Stomach (tissue), 9 donors: ENCODE measurements around the gene SNX18. TPM values are rescaled to one million over a fixed set of nuclear protein-coding genes. Genes with fewer than 3 reads are reported as not detected.
A peak's percentile ranks its signal among the peaks of the same experiment; 100 is the strongest.

Experiments used
- DNase-seq, 2 donors: peaks; one replicate each; pipeline versions ENCODE4 v3.0.0 to v3.0.0-alpha.2; 2013 to 2019
- H3K27ac ChIP-seq, 5 donors: fragments of 200-600 bp in 4 of 5; sonication (generic) in 4 of 5; one replicate each; pipeline ENCODE4 v1.5.1; 2013 to 2019; ENCODE audit warnings: mild to moderate bottlenecking in 1 of 5, moderate library complexity in 1 of 5
- H3K27me3 ChIP-seq, 3 donors: fragments of 200-600 bp; sonication (generic); one replicate each; pipeline ENCODE4 v1.5.1; 2017 to 2019; ENCODE audit warnings: mixed run types in 1 of 3
- H3K36me3 ChIP-seq, 4 donors: fragments of 200-600 bp; sonication (generic); 1 replicate in 3 of 4; 2 replicates in 1 of 4; pipeline ENCODE4 v1.5.1; 2016 to 2019
- H3K4me1 ChIP-seq, 4 donors: fragments of 200-600 bp; sonication (generic); one replicate each; pipeline ENCODE4 v1.5.1; 2016 to 2019
- H3K4me3 ChIP-seq, 4 donors: fragments of 200-600 bp; sonication (generic) in 3 of 4; one replicate each; pipeline ENCODE4 v1.5.1; 2016 to 2019; ENCODE audit warnings: mild to moderate bottlenecking in 1 of 4
- H3K9me3 ChIP-seq, 4 donors: fragments of 200-600 bp; sonication (generic); one replicate each; pipeline ENCODE4 v1.5.1; 2016 to 2019
- CTCF ChIP-seq, 7 experiments: fragments of 450-650 bp in 4 of 7; fragments of 200-600 bp in 3 of 7; sonication (generic) in 3 of 7; IDR thresholded peaks; one replicate each; pipeline ENCODE4 v1.5.1; 2016 to 2019; ENCODE audit warnings: antibody characterized with exemption in 7 of 7, control low read depth in 2 of 7, mild to moderate bottlenecking in 1 of 7
- EP300 ChIP-seq: sonication (generic); formaldehyde crosslinking; IDR thresholded peaks from one replicate; pipeline ENCODE4 v1.6.1; 2017; ENCODE audit warnings: antibody characterized with exemption
- POLR2A ChIP-seq, 4 donors: fragments of 450-650 bp; IDR thresholded peaks; one replicate each; pipeline ENCODE4 v1.6.1; 2016; ENCODE audit warnings: antibody characterized with exemption in 4 of 4, control low read depth in 2 of 4, mild to moderate bottlenecking in 1 of 4, moderate library complexity in 1 of 4
- POLR2AphosphoS5 ChIP-seq, 3 donors: sonication (generic); formaldehyde crosslinking; IDR thresholded peaks; one replicate each; pipeline ENCODE4 v1.6.1; 2016; ENCODE audit warnings: antibody characterized with exemption in 3 of 3
- WGBS, 5 donors: extraction: QIAGEN DNeasy Blood & Tissue Kit in 3 of 5; methylation state at CpG; one replicate each; pipeline versions ENCODE4 v1.1.5 to v1.1.7; 2013 to 2018; 5-methylcytosine and 5-hydroxymethylcytosine counted together
- intact Hi-C: fragments of 100-400 bp; cut with DNase I; formaldehyde crosslinking; loops from one replicate; pipeline ENCODE4 v1.15.1; 2023; ENCODE audit warnings: low total_unique reads
- polyA plus RNA-seq, 3 donors: library from polyadenylated mRNA; stranded (reverse); fragments of 200-250 nt; gene quantifications; one replicate each; pipeline ENCODE4 v1.2.3, GENCODE V29; 2013
- total RNA-seq, 5 donors: library from RNA; depleted of rRNA; stranded (reverse); fragments of >200 nt; gene quantifications; one replicate each; pipeline versions ENCODE4 v1.1.0 to v1.2.3, GENCODE V29; 2014 to 2016
- donor health status: healthy with polysubstance abuse.
- donor health status: Bipolar disorder and iron deficiency.
- donor health status: healthy.

The SNX18 gene
- total and polyA plus RNA-seq, 8 donors: 4.4 to 77.9 (median 31.6) TPM

- Histone ChIP-seq H3K4me3 (peak overlapping the region; percentile 85 to 100 (median 98)), H3K4me1 (peaks cover 30 to 62% (median 50%) of the 10 kb centered on the region in 4 donors), H3K27me3 (no peaks in the 10 kb centered on the region), H3K9me3 (no peaks in the 10 kb centered on the region), H3K27ac (peak overlapping the region; percentile 95 to 98 (median 96)), H3K36me3 (peaks cover 0 to 5% (median 0%) of the 10 kb centered on the region in 4 donors)
- intact Hi-C loops: loop anchor here (5.0 kb wide), 1 partner anchor 328 kb away; no protein-coding TSS in a partner anchor
- TF ChIP-seq EP300 (no peak), POLR2AphosphoS5 (IDR thresholded peaks at IDR 0.05) (no peak), POLR2A (IDR thresholded peaks at IDR 0.05) (no peak), CTCF (IDR thresholded peaks at IDR 0.05) (no peak)
- no peak for DNase-seq
- 71 to 90% (median 81%) methylated on average over 35 to 50 of the region's 50 CpGs for WGBS, 5 donors
Measured at GRCh38 chr5:54518818-54519508, 1.4 kb downstream of the SNX18 start.

DNA sequence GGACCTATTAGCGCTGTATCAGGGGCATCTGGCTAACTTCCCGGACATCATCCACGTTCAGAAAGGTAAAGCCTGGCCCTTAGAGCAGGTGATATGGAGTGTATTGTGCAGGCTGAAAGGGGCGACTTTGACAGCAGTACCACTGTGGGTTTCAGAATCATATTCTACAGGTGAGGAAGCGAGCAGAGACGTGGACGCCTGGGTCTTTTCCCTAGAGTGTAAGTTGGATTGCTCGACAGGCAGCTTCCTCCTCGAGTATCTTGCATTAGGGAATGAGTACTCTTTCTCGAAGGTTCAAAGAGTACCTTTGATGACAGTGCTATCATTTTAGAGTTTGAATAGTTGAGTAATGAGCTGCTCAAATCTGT, 1.9 kb downstream of the SNX18 start:
- H3K4me3 ChIP-seq: peak overlapping the region; percentile 85 to 100 (median 98)
- TF ChIP-seq CTCF (IDR thresholded peaks at IDR 0.05) (no peak), POLR2AphosphoS5 (IDR thresholded peaks at IDR 0.05) (no peak), POLR2A (IDR thresholded peaks at IDR 0.05) (no peak), EP300 (no peak)
- peaks cover 0 to 5% (median 0%) of the 10 kb centered on the region in 4 donors for H3K36me3 ChIP-seq
- 26 to 53% (median 46%) methylated on average over 7 to 10 of the region's 10 CpGs for WGBS, 5 donors
- intact Hi-C loops: loop anchor here (5.0 kb wide), 1 partner anchor 328 kb away; no protein-coding TSS in a partner anchor
- no peak for DNase-seq
- no peaks in the 10 kb centered on the region for H3K27me3 ChIP-seq
- peaks cover 35 to 67% (median 55%) of the 10 kb centered on the region in 4 donors for H3K4me1 ChIP-seq
- H3K27ac ChIP-seq: peak overlapping the region; percentile 95 to 98 (median 96)
- H3K9me3 ChIP-seq: no peaks in the 10 kb centered on the region

GRCh38 chr5:54520438-54520846, 2.9 kb downstream of the SNX18 start:
- peak overlapping the region; percentile 85 to 100 (median 98) for H3K4me3 ChIP-seq
- H3K4me1 ChIP-seq: peaks cover 44 to 76% (median 65%) of the 10 kb centered on the region in 4 donors
- peak overlapping the region; percentile 82 to 98 (median 96) for H3K27ac ChIP-seq
- peaks cover 0 to 5% (median 0%) of the 10 kb centered on the region in 4 donors for H3K36me3 ChIP-seq
- TF ChIP-seq POLR2A (IDR thresholded peaks at IDR 0.05): no peak
- TF ChIP-seq POLR2AphosphoS5 (IDR thresholded peaks at IDR 0.05): peak in 2 of 3 donors; percentile 3 to 31
- TF ChIP-seq EP300: no peak
- TF ChIP-seq CTCF (IDR thresholded peaks at IDR 0.05): no peak
- WGBS, 5 donors: 6 to 15% (median 12%) methylated on average over 7 of the region's 7 CpGs
- no peaks in the 10 kb centered on the region for H3K9me3 ChIP-seq
- intact Hi-C loops: no loop called here
- no peaks in the 10 kb centered on the region for H3K27me3 ChIP-seq
- peak; percentile 37 to 53 for DNase-seq

DNA sequence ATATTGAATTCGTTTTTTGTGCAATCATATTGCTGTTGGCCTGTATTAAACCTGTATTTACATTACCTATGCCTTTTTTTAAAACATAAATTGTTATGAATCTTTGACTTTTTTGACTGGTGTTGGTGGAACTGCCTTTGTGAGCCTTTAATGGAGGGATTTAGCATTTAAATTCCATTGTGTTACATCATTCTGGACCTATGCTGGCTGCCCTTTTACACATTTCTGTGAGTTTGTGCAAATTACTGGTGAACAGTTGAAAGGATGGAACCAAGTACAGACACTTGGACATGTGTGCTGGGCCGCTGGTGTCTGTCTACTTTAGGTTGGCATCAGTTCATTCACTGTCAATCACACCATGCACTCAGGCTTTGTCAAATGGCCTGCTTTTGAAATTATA, 3.4 kb downstream of the SNX18 start:
- Histone ChIP-seq H3K27ac (peak overlapping the region; percentile 41 to 98 (median 96)), H3K4me3 (peak overlapping the region; percentile 85 to 100 (median 98)), H3K4me1 (peaks cover 49 to 81% (median 70%) of the 10 kb centered on the region in 4 donors), H3K9me3 (no peaks in the 10 kb centered on the region), H3K27me3 (no peaks in the 10 kb centered on the region), H3K36me3 (peaks cover 0 to 5% (median 0%) of the 10 kb centered on the region in 4 donors)
- intact Hi-C loops: no loop called here
- TF ChIP-seq CTCF (IDR thresholded peaks at IDR 0.05): no peak
- no peak for TF ChIP-seq POLR2A (IDR thresholded peaks at IDR 0.05)
- TF ChIP-seq EP300: no peak
- no peak for DNase-seq
- WGBS, 5 donors: 36 to 55% (median 38%) methylated on average over 2 of the region's 2 CpGs
